Measurements from ENCODE around the gene CHCHD1.

DNA sequence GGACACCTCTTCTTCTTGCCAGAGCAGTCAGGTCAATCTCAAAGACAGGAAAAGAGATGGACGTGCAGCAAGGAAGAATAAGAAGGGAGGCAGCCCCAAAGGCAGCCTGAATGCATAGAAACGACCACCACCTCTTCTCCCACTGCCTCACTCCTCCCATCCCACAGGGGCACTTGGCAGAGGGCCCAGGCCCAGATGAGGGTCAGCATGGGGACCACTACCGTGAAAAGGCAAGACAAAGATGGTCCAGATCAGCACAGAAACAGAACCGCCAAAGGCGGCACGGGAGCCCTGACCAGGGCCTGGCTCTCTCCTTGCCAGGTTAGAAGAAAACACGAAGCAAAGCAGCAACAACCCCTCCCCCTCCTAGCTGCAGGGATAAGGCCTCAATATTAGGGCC is 31.5 kb downstream of the CHCHD1 start:
- TF ChIP-seq CTCF (IDR thresholded peaks at IDR 0.05) (no peak), POLR2AphosphoS5 (IDR thresholded peaks at IDR 0.05) (no peak), POLR2A (IDR thresholded peaks at IDR 0.05) (no peak), EP300 (IDR thresholded peaks at IDR 0.05) (no peak)

Data from suprapubic skin (tissue), 4 donors.